ENCODE results near the gene ITSN1.

ITSN1 gene

GRCh38 chr21:33650929-33651509 lies 8.7 kb downstream of the ITSN1 start:
- Histone ChIP-seq H3K4me3 (ENCODE audit: low read depth in 1 of 2, low read length in 2 of 2) (no peak overlapping the region), H3K4me1 (ENCODE audit: control insufficient read depth in 1 of 2, insufficient read depth in 2 of 2, low read length in 2 of 2) (peaks cover 13 to 31% of the 10 kb centered on the region in 2 donors), H3K36me3 (ENCODE audit: control insufficient read depth in 1 of 2, insufficient read depth in 2 of 2, low read length in 2 of 2) (no peaks in the 10 kb centered on the region), H3K27me3 (ENCODE audit: control insufficient read depth in 1 of 2, insufficient read depth in 2 of 2, low read length in 2 of 2) (no peaks in the 10 kb centered on the region), H3K27ac (ENCODE audit: low read depth, low read length) (no peak overlapping the region), H3K9ac (ENCODE audit: low read depth in 1 of 2, low read length in 2 of 2) (no peak overlapping the region), H3K9me3 (ENCODE audit: control insufficient read depth in 1 of 2, low read length in 2 of 2) (no peaks in the 10 kb centered on the region)

GRCh38 chr21:33651965-33652680 lies 9.8 kb downstream of the ITSN1 start:
- Histone ChIP-seq H3K36me3 (ENCODE audit: control insufficient read depth in 1 of 2, insufficient read depth in 2 of 2, low read length in 2 of 2) (no peaks in the 10 kb centered on the region), H3K4me1 (ENCODE audit: control insufficient read depth in 1 of 2, insufficient read depth in 2 of 2, low read length in 2 of 2) (peaks cover 24 to 27% of the 10 kb centered on the region in 2 donors), H3K27ac (ENCODE audit: low read depth, low read length) (no peak overlapping the region), H3K9me3 (ENCODE audit: control insufficient read depth in 1 of 2, low read length in 2 of 2) (no peaks in the 10 kb centered on the region), H3K4me3 (ENCODE audit: low read depth in 1 of 2, low read length in 2 of 2) (no peak overlapping the region), H3K9ac (ENCODE audit: low read depth in 1 of 2, low read length in 2 of 2) (no peak overlapping the region), H3K27me3 (ENCODE audit: control insufficient read depth in 1 of 2, insufficient read depth in 2 of 2, low read length in 2 of 2) (no peaks in the 10 kb centered on the region)

- no peaks in the 10 kb centered on the region for H3K36me3 ChIP-seq (ENCODE audit: control insufficient read depth in 1 of 2, insufficient read depth in 2 of 2, low read length in 2 of 2)
- H3K4me3 ChIP-seq (ENCODE audit: low read depth in 1 of 2, low read length in 2 of 2): no peak overlapping the region
- H3K4me1 ChIP-seq (ENCODE audit: control insufficient read depth in 1 of 2, insufficient read depth in 2 of 2, low read length in 2 of 2): peaks cover 35 to 40% of the 10 kb centered on the region in 2 donors
- no peaks in the 10 kb centered on the region for H3K9me3 ChIP-seq (ENCODE audit: control insufficient read depth in 1 of 2, low read length in 2 of 2)
- no peak overlapping the region for H3K27ac ChIP-seq (ENCODE audit: low read depth, low read length)
- H3K27me3 ChIP-seq (ENCODE audit: control insufficient read depth in 1 of 2, insufficient read depth in 2 of 2, low read length in 2 of 2): no peaks in the 10 kb centered on the region
- no peak overlapping the region for H3K9ac ChIP-seq (ENCODE audit: low read depth in 1 of 2, low read length in 2 of 2)
Observed at GRCh38 chr21:33654412-33654811, 12.1 kb downstream of the ITSN1 start.

- H3K27ac ChIP-seq (ENCODE audit: low read depth, low read length): no peak overlapping the region
- H3K27me3 ChIP-seq (ENCODE audit: control insufficient read depth in 1 of 2, insufficient read depth in 2 of 2, low read length in 2 of 2): no peaks in the 10 kb centered on the region
- no peak overlapping the region for H3K9ac ChIP-seq (ENCODE audit: low read depth in 1 of 2, low read length in 2 of 2)
- H3K4me3 ChIP-seq (ENCODE audit: low read depth in 1 of 2, low read length in 2 of 2): no peak overlapping the region
- H3K4me1 ChIP-seq (ENCODE audit: control insufficient read depth in 1 of 2, insufficient read depth in 2 of 2, low read length in 2 of 2): peaks cover 31% of the 10 kb centered on the region in 2 donors
- H3K9me3 ChIP-seq (ENCODE audit: control insufficient read depth in 1 of 2, low read length in 2 of 2): no peaks in the 10 kb centered on the region
- H3K36me3 ChIP-seq (ENCODE audit: control insufficient read depth in 1 of 2, insufficient read depth in 2 of 2, low read length in 2 of 2): no peaks in the 10 kb centered on the region
Observed at GRCh38 chr21:33655588-33656221, 13.4 kb downstream of the ITSN1 start.

GRCh38 chr21:33657124-33657820 lies 15.0 kb downstream of the ITSN1 start:
- Histone ChIP-seq H3K27ac (ENCODE audit: low read depth, low read length) (no peak overlapping the region), H3K27me3 (ENCODE audit: control insufficient read depth in 1 of 2, insufficient read depth in 2 of 2, low read length in 2 of 2) (no peaks in the 10 kb centered on the region), H3K4me3 (ENCODE audit: low read depth in 1 of 2, low read length in 2 of 2) (peak overlapping the region; percentile 22 to 35), H3K9ac (ENCODE audit: low read depth in 1 of 2, low read length in 2 of 2) (peak overlapping the region in 1 of 2 donors; percentile 2), H3K4me1 (ENCODE audit: control insufficient read depth in 1 of 2, insufficient read depth in 2 of 2, low read length in 2 of 2) (peaks cover 27 to 29% of the 10 kb centered on the region in 2 donors), H3K9me3 (ENCODE audit: control insufficient read depth in 1 of 2, low read length in 2 of 2) (peaks cover 0 to 4% of the 10 kb centered on the region in 2 donors), H3K36me3 (ENCODE audit: control insufficient read depth in 1 of 2, insufficient read depth in 2 of 2, low read length in 2 of 2) (no peaks in the 10 kb centered on the region)

- H3K9ac ChIP-seq (ENCODE audit: low read depth in 1 of 2, low read length in 2 of 2): no peak overlapping the region
- no peak overlapping the region for H3K4me3 ChIP-seq (ENCODE audit: low read depth in 1 of 2, low read length in 2 of 2)
- H3K9me3 ChIP-seq (ENCODE audit: control insufficient read depth in 1 of 2, low read length in 2 of 2): peaks cover 0 to 4% of the 10 kb centered on the region in 2 donors
- peaks cover 27 to 37% of the 10 kb centered on the region in 2 donors for H3K4me1 ChIP-seq (ENCODE audit: control insufficient read depth in 1 of 2, insufficient read depth in 2 of 2, low read length in 2 of 2)
- H3K36me3 ChIP-seq (ENCODE audit: control insufficient read depth in 1 of 2, insufficient read depth in 2 of 2, low read length in 2 of 2): no peaks in the 10 kb centered on the region
- H3K27ac ChIP-seq (ENCODE audit: low read depth, low read length): no peak overlapping the region
- no peaks in the 10 kb centered on the region for H3K27me3 ChIP-seq (ENCODE audit: control insufficient read depth in 1 of 2, insufficient read depth in 2 of 2, low read length in 2 of 2)
Observed at GRCh38 chr21:33658919-33659567, 16.7 kb downstream of the ITSN1 start.

GRCh38 chr21:33659568-33659949 lies 17.3 kb downstream of the ITSN1 start:
- H3K4me3 ChIP-seq (ENCODE audit: low read depth in 1 of 2, low read length in 2 of 2): no peak overlapping the region
- H3K9me3 ChIP-seq (ENCODE audit: control insufficient read depth in 1 of 2, low read length in 2 of 2): peaks cover 0 to 4% of the 10 kb centered on the region in 2 donors
- peaks cover 27 to 37% of the 10 kb centered on the region in 2 donors for H3K4me1 ChIP-seq (ENCODE audit: control insufficient read depth in 1 of 2, insufficient read depth in 2 of 2, low read length in 2 of 2)
- no peaks in the 10 kb centered on the region for H3K27me3 ChIP-seq (ENCODE audit: control insufficient read depth in 1 of 2, insufficient read depth in 2 of 2, low read length in 2 of 2)
- H3K27ac ChIP-seq (ENCODE audit: low read depth, low read length): no peak overlapping the region
- no peak overlapping the region for H3K9ac ChIP-seq (ENCODE audit: low read depth in 1 of 2, low read length in 2 of 2)
- no peaks in the 10 kb centered on the region for H3K36me3 ChIP-seq (ENCODE audit: control insufficient read depth in 1 of 2, insufficient read depth in 2 of 2, low read length in 2 of 2)

GRCh38 chr21:33660406-33660805 lies 18.1 kb downstream of the ITSN1 start:
- Histone ChIP-seq H3K27me3 (ENCODE audit: control insufficient read depth in 1 of 2, insufficient read depth in 2 of 2, low read length in 2 of 2) (no peaks in the 10 kb centered on the region), H3K9me3 (ENCODE audit: control insufficient read depth in 1 of 2, low read length in 2 of 2) (peaks cover 0 to 4% of the 10 kb centered on the region in 2 donors), H3K36me3 (ENCODE audit: control insufficient read depth in 1 of 2, insufficient read depth in 2 of 2, low read length in 2 of 2) (no peaks in the 10 kb centered on the region), H3K4me1 (ENCODE audit: control insufficient read depth in 1 of 2, insufficient read depth in 2 of 2, low read length in 2 of 2) (peaks cover 23 to 32% of the 10 kb centered on the region in 2 donors), H3K27ac (ENCODE audit: low read depth, low read length) (no peak overlapping the region), H3K9ac (ENCODE audit: low read depth in 1 of 2, low read length in 2 of 2) (no peak overlapping the region), H3K4me3 (ENCODE audit: low read depth in 1 of 2, low read length in 2 of 2) (no peak overlapping the region)

GRCh38 chr21:33661146-33661545 lies 18.8 kb downstream of the ITSN1 start:
- Histone ChIP-seq H3K27ac (ENCODE audit: low read depth, low read length) (no peak overlapping the region), H3K9ac (ENCODE audit: low read depth in 1 of 2, low read length in 2 of 2) (no peak overlapping the region), H3K4me1 (ENCODE audit: control insufficient read depth in 1 of 2, insufficient read depth in 2 of 2, low read length in 2 of 2) (peaks cover 21 to 26% of the 10 kb centered on the region in 2 donors), H3K9me3 (ENCODE audit: control insufficient read depth in 1 of 2, low read length in 2 of 2) (peaks cover 0 to 4% of the 10 kb centered on the region in 2 donors), H3K4me3 (ENCODE audit: low read depth in 1 of 2, low read length in 2 of 2) (no peak overlapping the region), H3K27me3 (ENCODE audit: control insufficient read depth in 1 of 2, insufficient read depth in 2 of 2, low read length in 2 of 2) (no peaks in the 10 kb centered on the region), H3K36me3 (ENCODE audit: control insufficient read depth in 1 of 2, insufficient read depth in 2 of 2, low read length in 2 of 2) (no peaks in the 10 kb centered on the region)

Measured in duodenal mucosa (tissue), 2 donors.